ENCODE results near the gene RSPO3.
"Not testable (repeated sequence)": the region's sequence is repeated elsewhere in the genome, so short reads cannot be mapped to it uniquely, and the experiment has no call there.

RSPO3 gene

DNA sequence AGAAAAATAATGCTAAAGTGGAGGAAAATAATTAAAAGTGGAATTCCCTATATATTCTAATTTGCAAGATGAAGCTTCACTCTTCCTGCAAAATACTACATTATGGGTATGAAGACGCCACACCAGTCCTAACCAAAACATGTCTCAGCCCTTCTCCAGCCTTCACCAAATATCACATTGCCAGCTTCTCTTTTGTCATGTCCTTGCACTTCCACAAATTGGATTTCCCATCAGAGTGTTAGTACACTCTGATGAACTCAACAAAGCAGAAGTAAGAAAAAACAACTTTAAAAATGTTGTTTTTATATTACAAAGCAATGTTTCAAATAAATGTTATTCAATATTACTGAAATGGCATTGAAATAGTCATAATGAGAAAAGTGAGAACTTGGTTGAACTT lies 85.8 kb downstream of the RSPO3 start:
- no peak for DNase-seq (ENCODE audit: low read depth)

DNA sequence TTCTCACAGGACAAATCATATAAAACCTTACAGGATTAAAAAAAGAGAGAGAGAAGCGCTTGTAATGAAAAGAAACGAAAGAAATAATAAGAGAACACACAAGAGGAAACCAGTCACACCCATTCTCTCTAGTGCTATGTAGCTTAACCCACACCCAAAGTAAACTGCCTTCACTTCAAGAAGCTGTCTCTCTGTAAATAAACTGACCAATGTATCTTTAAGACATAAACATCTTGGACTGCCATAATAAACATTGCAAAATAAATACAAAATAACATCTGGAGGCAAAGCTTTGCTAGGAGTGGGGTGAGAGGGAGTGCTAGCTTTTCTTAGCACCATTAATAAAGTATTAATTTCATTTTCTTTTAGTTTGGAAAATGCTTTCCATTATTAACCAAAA lies 86.6 kb downstream of the RSPO3 start:
- no peak for DNase-seq (ENCODE audit: low read depth)

DNA sequence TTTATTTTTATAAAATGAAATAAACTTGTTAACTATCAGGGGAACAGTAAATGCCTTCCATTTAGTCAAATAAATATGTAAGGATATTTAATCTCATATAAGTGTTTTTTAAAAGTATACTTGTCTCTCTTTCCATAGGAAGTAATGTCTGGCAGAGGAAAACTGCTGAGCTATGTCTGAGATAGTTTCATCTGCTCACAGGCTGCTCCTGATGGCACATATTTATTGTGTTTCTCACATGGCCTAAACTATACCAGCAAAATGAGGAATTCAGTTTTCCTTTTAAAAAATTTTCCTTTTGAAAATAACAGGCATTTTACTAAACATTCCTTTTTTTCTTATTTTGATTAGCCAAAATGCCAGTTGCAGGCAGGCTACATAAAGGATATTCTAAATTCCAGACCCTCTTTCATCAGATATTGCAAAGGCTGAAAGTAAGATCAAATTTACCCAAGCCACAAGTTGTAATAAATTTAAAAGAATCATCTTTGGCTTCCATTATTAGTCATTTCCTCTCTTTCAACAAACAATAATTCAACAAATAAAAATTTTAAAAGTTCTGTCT lies 88.1 kb downstream of the RSPO3 start:
- DNase-seq (ENCODE audit: low read depth) = no peak

DNA sequence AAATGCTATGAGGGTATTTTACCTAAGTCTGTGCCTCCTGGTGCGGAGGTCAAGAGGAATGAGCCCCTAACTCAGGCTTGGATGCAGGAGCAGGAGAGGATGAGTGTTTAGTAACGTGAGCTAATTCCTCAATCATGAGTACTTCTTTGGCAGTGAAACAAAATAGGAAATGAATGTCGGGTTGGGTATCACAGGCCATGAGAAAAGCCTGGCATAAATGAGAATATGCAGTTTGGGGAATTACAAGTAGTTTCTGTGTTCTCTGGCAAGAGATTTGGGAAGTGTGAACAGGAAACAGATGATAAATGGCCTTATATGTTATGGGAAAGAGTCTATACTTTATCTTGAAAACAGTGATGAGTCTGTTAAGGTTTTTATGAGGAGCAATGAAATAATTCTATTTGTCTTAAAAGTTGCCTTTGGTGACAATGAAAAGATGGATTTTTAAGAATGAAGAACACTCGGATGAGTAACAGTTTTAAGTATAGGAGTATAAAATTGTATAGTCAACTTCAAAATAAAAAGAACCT lies 89.2 kb downstream of the RSPO3 start:
- DNase-seq (ENCODE audit: low read depth) = no peak

DNA sequence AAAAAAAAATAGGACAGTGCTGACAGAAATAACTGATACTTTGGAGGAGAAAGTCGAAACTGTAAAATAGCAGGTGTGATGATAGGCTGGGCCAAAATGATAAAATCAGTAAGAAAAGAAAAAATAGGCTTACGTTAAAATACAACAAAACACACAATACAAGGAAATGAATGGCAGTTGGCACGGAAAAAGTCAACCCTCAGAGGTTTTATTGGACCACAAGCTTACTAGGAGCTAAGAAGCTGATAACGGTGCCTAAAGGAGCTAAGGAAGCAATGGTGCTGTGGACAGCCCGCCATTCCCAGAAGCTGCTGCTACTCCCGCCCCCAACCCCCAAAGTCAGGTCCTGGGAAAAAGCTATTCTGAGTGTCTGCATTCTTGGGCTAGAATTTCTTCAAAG lies 92.3 kb downstream of the RSPO3 start:
- DNase-seq (ENCODE audit: low read depth) = no peak

DNA sequence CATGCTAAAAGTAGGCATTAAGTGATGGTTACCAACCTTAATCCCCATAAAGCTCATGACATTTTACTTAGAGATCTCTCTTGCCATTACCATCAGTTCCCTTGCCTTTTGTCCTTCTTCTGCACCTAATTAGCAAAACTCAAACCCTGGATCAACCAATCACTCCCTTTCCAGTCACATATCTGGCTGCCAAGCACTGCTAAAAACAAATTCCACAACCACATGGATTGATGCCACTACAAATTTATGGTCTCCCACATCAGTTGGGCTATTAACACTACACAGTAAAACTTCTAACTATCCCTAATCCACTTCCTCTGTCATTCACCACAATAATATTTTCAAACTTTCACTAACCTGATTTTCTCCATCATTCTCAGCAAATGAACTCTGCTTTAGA lies 93.9 kb downstream of the RSPO3 start:
- DNase-seq (ENCODE audit: low read depth) = no peak

DNA sequence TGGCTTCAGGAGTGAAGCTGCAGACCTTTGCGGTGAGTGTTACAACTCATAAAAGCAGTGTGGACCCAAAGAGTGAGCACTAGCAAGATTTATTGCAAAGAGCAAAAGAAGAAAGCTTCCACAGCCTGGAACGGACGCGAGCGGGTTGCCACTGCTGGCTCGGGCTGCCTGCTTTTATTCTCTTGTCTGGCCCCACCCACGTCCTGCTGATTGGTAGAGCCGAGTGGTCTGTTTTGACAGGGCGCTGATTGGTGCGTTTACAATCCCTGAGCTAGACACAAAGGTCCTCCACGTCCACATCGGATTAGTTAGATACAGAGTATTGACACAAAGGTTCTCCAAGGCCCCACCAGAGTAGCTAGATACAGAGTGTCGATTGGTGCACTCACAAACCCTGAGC lies 95.6 kb downstream of the RSPO3 start:
- DNase-seq (ENCODE audit: low read depth) = not testable (repeated sequence)

DNA sequence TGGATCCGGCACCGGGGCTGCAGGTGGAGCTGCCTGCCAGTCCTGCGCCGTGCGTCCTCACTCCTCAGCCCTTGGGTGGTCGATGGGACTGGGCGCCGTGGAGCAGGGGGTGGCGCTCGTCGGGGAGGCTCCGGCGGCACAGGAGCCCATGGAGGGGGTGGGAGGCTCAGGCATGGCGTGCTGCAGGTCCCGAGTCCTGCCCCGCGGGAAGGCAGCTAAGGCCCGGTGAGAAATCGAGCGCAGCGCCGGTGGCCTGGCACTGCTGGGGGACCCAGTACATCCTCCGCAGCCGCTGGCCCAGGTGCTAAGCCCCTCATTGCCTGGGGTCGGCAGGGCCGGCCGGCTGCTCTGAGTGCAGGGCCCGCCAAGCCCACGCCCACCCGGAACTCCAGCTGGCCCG lies 96.1 kb downstream of the RSPO3 start:
- not testable (repeated sequence) for DNase-seq (ENCODE audit: low read depth)

DNA sequence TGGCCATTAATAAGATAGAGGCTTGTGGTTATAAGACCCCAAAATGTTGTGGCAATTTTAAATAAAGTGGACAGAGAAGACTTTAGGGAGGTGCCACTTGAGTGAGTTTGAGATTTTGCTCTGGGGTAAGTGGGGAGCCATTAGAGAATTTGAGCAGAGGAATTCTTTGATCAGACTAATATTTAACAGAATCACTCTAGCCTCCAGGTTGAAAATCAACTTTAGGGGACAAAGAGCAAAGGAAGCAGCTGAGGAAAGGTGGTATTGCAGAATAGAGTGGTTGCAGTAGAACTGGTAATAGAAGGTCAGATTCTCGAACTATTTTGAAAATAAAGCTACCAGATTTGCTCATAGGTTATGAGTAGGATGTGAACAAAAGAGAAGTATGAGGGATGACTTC lies 97.5 kb downstream of the RSPO3 start:
- DNase-seq (ENCODE audit: low read depth) = no peak

DNA sequence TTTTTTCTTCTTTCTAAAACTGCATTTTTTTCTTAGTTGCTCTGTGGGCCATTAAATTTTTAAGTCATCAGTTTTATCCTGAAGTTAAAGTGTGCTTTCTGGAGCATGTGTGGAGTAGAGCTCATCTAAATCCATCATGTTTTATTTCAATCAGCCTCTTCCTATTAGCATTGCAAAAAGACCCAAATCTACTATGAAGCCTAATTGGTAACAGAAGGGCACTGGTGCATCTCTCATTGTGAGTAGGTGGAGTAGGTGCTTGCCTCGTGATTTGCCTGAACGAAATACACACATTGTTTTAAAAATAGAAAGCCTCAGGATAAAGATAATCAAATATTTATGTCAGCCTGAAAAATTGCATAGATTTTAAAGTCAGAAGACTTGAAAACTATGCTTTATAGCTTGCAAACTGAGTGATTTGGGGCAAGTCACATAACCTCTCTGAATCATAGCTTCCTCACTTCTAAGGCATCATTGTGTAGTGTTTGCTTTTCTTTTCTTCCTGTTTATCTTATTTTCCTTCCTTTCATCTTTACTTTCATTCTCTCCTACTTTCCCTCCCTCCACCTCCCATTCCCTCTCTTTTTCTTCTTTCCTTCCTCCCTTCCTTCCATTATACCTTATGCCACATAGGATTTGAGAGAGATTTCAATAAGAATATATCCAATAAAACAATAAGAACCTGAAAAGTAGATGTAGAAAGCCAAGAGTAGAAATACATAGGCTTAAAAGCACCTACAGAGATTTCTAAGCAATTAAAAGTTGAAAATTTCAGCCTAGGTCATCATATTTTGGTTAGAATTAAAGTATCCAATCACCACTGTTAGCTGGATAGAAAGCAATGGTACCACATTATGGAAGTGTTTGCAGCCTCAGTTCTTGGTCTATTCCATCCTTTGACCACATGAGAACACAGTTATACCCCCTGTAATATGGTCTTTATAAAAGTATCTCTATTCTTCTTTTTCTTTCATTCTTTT lies 98.6 kb downstream of the RSPO3 start:
- DNase-seq (ENCODE audit: low read depth) = no peak

DNA sequence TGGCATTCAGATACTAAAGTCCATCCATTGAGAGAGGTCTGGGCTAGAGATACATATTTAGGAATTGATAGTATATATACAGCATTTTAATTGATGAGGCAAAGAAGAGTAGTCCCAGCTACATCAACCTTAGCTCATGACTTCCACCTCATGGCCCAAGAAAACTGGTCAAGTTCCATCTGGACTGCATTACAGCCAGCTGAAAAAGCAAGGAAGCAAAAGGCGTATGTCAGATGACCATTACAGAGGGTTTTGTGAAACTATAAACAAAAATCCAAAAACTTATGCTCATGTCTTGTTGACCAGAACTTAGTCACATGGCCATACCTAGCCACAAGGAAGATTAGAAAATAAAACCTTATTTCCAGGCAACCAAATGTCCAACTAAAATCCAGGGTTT lies 101.4 kb downstream of the RSPO3 start:
- DNase-seq (ENCODE audit: low read depth) = no peak

DNA sequence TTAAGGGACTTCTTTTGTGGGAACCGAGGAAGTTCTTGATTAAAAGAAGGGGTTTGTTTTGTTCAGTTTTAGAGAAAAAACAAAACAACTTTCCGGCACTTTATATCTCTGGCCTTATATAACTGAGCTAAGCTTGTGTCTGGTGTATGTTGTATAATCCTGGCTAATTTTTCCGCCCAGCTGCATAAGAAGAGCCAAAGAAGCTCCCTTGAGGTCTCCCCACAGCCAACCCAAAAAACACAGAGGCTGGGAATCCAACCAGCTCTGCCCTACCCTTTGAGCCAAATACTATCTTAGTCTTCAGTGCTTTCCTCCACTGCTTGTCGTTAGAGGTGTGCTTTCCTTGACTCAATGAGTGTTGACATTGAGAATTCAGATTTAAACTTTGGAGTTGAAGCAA lies 102.7 kb downstream of the RSPO3 start:
- no peak for DNase-seq (ENCODE audit: low read depth)

DNA sequence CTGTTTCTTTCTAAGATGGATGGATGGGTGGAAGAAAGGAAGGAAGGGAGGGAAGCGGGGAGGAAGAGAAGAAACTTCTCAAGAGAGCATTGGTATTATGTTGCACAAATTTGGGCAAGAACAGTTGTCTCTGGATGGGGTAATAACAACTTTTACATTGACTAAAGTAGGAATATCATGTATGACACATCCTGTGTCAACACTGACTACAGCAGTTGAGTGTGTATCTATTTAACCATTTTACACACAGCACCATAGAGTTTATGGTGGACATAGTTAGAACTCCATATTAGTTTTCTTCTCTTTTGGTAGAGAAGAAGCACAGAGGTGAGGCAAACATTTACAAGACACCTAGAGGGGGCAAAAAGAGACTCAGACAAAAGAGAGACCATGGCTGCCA lies 103.9 kb downstream of the RSPO3 start:
- DNase-seq (ENCODE audit: low read depth) = no peak

DNA sequence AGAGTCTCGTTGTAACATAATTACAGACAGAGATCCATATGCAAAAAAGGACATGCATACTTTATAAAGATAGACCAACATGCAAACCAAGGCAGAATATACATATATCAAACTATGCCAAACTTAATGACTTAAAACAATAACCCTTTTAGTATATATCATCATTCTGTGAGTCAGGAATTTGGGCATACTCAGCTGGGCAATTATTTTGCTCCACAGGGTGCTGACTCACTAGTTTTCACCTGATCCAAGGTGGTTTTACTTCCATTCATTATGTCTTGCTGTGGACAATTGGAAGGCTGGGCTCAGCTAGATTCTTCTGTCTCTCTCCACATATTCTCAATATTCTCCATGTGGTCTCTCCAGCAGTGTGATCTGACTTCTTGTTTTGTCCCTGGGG lies 107.0 kb downstream of the RSPO3 start:
- no peak for DNase-seq (ENCODE audit: low read depth)

DNA sequence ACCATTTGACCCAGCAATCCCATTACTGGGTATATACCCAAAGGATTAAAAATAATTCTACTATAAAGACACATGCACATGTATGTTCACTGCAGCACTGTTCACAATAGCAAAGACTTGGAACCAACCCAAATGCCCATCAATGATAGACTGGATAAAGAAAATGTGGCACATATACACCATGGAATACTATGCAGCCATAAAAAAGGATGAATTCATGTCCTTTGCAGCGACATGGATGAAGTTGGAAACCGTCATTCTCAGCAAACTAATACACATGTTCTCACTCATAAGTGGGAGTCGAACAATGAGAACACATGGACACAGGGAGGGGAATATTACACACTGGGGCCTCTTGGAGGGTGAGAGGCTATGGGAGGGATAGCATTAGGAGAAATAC lies 115.3 kb downstream of the RSPO3 start:
- not testable (repeated sequence) for DNase-seq (ENCODE audit: low read depth)

DNA sequence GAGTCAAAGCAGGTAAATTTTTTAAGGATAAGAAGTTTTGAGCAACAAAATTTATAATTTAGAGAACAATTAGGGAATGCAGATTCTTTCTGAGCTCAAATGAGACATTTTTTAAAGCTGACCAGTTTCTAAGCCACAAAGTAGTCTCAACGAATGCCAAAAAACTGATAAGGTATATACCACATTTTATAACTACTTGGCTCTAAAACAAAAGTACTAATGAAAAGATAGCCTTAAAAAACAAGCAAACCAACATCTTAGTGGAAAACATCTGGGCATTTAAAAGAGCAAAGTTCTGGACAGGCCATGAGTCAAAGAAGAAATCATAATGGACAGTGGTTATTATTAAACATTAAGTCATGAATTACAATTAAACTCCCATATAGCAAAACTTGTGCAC lies 125.0 kb downstream of the RSPO3 start:
- DNase-seq (ENCODE audit: low read depth) = no peak
